Measurements from ENCODE around the gene SIRPB1. TPM values are rescaled to one million over a fixed set of nuclear protein-coding genes. Genes with fewer than 3 reads are reported as not detected.

Gene SIRPB1
- polyA plus RNA-seq, 1 experiment, result 1.9 TPM

DNA sequence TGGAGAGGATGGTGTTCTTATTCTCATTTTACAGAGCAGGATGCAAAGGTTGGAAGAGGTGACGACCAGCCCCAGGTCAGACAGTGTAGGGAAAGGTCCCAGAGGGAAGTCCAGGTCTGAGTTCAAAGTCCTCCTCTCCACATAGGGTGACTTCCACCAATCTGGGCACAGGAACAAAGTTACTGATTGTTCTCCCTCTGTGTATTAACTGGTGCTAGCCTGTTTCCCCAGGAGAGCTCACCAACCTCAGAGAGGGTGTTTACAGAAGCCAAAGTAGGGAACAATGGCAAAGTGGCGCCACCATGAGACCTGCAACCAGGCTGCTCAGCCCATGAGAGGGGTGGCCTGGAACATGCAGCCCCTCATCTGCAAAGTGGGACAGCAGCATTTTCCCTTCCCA is 16.8 kb upstream of the SIRPB1 start:
- POLR2A ChIA-PET, result no interaction called here
- no peak overlapping the region for H3K4me3 ChIP-seq (ENCODE audit: low read depth, low read length)
- TF ChIP-seq, protein P1, sequence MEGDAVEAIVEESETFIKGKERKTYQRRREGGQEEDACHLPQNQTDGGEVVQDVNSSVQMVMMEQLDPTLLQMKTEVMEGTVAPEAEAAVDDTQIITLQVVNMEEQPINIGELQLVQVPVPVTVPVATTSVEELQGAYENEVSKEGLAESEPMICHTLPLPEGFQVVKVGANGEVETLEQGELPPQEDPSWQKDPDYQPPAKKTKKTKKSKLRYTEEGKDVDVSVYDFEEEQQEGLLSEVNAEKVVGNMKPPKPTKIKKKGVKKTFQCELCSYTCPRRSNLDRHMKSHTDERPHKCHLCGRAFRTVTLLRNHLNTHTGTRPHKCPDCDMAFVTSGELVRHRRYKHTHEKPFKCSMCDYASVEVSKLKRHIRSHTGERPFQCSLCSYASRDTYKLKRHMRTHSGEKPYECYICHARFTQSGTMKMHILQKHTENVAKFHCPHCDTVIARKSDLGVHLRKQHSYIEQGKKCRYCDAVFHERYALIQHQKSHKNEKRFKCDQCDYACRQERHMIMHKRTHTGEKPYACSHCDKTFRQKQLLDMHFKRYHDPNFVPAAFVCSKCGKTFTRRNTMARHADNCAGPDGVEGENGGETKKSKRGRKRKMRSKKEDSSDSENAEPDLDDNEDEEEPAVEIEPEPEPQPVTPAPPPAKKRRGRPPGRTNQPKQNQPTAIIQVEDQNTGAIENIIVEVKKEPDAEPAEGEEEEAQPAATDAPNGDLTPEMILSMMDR (IDR thresholded peaks at IDR 0.05; ENCODE audit: insufficient read depth, low read depth, low read length), result no peak
- DNase-seq (ENCODE audit: low read depth), result no peak
- H3K36me3 ChIP-seq (ENCODE audit: control insufficient read depth, insufficient read depth, low read length), result no peaks in the 10 kb centered on the region
- CTCF ChIA-PET, result no interaction called here
- no peaks in the 10 kb centered on the region for H3K27me3 ChIP-seq (ENCODE audit: control insufficient read depth, insufficient read depth, low read length)

DNA sequence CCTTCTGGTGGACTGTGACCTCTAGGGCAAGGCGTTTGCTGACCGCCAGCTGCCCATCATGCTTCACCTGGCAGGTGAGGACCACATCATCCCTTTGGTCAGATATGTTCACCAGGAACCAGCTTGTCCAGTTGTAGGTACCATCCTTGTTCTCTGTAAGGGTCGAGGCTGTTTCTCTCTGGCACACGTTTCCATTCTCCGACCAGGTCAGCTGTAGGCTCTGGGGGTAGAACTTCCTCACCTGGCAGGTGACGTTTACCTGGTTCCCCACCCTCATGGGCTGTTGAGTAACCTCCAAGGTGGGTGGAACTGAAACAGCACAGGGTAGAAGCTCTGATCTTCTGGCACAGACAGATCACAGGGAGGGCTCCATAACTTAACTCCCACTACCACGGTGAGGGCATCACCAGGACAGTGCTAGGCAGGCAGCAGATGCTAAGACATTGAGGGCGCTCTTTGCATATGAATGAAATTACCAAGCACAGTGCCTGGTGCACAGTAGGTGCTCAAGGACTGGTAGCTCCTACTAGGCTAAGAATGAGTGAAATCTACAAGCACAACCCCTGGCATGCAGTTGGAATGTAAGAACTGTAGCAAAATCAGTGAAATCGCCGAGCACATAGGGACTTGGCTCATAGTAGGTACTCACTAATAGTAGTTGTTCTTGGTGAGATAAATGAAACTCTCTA is 15.6 kb upstream of the SIRPB1 start:
- TF ChIP-seq, protein P1 (IDR thresholded peaks at IDR 0.05; ENCODE audit: insufficient read depth, low read depth, low read length), result no peak
- ChIA-PET CTCF (no interaction called here), POLR2A (no interaction called here)
- Histone ChIP-seq H3K27me3 (ENCODE audit: control insufficient read depth, insufficient read depth, low read length) (no peaks in the 10 kb centered on the region), H3K36me3 (ENCODE audit: control insufficient read depth, insufficient read depth, low read length) (no peaks in the 10 kb centered on the region), H3K4me3 (ENCODE audit: low read depth, low read length) (no peak overlapping the region)
- no peak for DNase-seq (ENCODE audit: low read depth)

DNA sequence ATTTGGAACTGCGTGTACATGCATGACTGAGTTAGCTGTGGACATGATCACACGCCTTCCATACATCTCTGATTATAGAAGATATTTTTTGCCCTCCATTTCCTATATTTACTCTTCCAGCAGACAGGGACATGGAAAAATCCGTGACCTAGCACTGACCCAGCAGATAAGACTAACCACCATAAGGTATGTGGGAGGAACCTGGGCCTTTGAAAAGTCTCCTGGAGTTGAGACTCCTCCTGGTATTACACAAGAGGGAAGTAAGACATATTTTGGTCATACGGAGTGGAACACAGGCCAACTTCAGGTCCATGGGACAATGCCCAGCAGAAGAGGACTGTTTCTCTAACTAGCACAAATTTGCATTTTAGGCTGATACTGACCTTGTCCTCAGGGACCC is 13.7 kb upstream of the SIRPB1 start:
- ChIA-PET CTCF (no interaction called here), POLR2A (no interaction called here)
- Histone ChIP-seq H3K36me3 (ENCODE audit: control insufficient read depth, insufficient read depth, low read length) (no peaks in the 10 kb centered on the region), H3K27me3 (ENCODE audit: control insufficient read depth, insufficient read depth, low read length) (no peaks in the 10 kb centered on the region), H3K4me3 (ENCODE audit: low read depth, low read length) (no peak overlapping the region)
- DNase-seq (ENCODE audit: low read depth), result no peak
- TF ChIP-seq, protein P1 (IDR thresholded peaks at IDR 0.05; ENCODE audit: insufficient read depth, low read depth, low read length), result no peak

DNA sequence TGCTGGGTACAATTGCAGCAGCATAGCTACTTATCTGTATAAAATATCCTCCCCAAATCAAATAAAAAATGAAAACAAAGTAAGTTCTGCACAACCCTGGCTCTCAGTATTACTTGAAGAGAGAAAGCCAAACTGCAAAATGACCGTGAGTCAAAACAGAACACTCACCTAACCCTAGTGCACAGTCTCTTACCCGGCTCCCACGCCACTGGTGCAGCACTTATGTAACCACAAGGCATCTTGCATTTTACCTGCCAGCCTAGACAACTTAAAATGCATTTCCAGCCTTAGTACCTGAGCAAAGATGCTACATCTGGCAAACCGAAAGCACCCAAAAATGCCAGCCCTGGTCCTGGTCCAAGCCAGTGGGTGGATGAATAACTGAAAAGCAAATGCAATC is 12.4 kb upstream of the SIRPB1 start:
- TF ChIP-seq, protein P1 (IDR thresholded peaks at IDR 0.05; ENCODE audit: insufficient read depth, low read depth, low read length), result no peak
- Histone ChIP-seq H3K36me3 (ENCODE audit: control insufficient read depth, insufficient read depth, low read length) (no peaks in the 10 kb centered on the region), H3K4me3 (ENCODE audit: low read depth, low read length) (no peak overlapping the region), H3K27me3 (ENCODE audit: control insufficient read depth, insufficient read depth, low read length) (no peaks in the 10 kb centered on the region)
- no peak for DNase-seq (ENCODE audit: low read depth)
- POLR2A ChIA-PET, result no interaction called here
- CTCF ChIA-PET, result no interaction called here

DNA sequence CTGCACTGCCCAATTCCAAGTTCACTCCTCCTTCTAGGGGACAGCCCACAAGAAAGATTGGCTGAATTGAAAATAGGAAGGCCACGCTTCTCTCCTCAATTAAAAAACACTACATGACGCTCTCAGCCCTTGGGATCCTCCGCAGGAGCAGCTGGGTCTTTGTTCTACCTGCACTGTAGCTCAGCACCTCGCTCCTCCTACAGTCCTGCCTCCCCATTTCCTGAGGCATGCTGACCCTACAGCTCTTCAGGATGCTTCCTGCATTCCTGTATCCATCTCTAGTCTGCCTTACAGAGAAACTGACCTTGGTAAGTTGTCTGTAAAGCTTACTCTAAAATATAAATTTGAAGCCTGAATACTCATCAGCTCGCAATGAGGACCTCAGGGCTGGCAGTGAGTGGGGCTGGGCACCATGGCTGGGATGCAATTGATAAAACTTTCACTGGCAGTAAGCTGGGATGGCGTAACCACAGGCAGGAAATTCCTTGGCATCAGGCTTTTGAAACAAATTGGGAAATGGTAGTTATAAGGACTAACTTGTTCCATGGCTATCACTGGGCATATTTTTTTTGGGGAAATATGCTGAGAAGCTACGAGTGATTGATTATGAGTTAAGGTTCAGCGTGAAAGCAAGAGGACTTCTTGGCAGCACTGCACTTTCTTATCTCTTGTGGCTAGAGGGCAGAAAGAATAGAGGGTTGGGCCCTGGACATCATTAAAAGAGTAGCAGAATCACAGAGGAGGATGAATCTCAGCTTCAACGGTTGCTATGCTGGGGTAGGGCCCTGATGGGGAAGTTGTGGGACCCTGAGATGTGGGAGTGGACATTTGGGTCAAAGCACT is 11.7 kb upstream of the SIRPB1 start:
- no peaks in the 10 kb centered on the region for H3K36me3 ChIP-seq (ENCODE audit: control insufficient read depth, insufficient read depth, low read length)
- TF ChIP-seq, protein P1 (IDR thresholded peaks at IDR 0.05; ENCODE audit: insufficient read depth, low read depth, low read length), result no peak
- H3K27me3 ChIP-seq (ENCODE audit: control insufficient read depth, insufficient read depth, low read length), result no peaks in the 10 kb centered on the region
- ChIA-PET POLR2A (no interaction called here), CTCF (no interaction called here)
- H3K4me3 ChIP-seq (ENCODE audit: low read depth, low read length), result no peak overlapping the region
- no peak for DNase-seq (ENCODE audit: low read depth)

Measured in BJ (cell line).